ENCODE data around the gene IRAK2. TPM values are rescaled to one million over a fixed set of nuclear protein-coding genes. Genes with fewer than 3 reads are reported as not detected.
A peak's percentile ranks its signal among the peaks of the same experiment; 100 is the strongest.

IRAK2 gene
- total RNA-seq, 4 donors from 2014 or later: 3.6 to 13.6 (median 7.4) TPM

DNA sequence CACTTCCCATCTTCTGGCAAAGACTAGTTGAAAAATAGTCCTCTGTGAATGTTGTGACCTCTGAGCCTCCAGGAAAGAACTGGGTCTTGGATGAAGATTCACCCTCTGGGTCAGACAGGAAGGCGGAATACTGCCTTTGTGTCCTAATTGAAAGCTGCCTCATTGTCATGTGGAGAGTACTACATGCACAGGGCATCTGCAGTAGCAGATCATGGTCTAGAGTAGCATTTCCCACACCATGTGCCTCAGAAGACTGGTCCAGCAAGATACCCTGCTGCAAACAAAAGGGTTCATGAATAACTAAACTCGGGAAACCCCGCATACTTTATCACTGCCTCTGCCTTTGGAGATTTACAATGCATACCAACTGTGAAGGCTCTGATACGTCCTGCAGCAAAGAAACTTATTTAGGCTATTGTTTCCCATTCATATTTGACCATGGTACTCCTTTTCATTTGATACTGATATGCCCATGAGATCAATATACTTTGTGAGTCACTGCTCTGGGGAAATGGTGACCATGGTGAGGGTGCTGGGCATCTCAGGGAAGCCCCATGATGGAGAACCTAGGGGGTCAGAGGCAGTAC, 22.7 kb downstream of the IRAK2 start:
- WGBS: 78% methylated on average over 4 of the region's 4 CpGs
- DNase-seq (ENCODE audit: low spot score in 2 of 2): no peak
- Histone ChIP-seq H3K36me3 (no peaks in the 10 kb centered on the region), H3K27me3 (no peaks in the 10 kb centered on the region), H3K4me3 (no peak overlapping the region), H3K4me1 (peaks cover 65% of the 10 kb centered on the region), H3K27ac (no peak overlapping the region), H3K9me3 (no peaks in the 10 kb centered on the region)
- TF ChIP-seq POLR2A (IDR thresholded peaks at IDR 0.05): no peak
- TF ChIP-seq POLR2AphosphoS5 (IDR thresholded peaks at IDR 0.05): no peak
- TF ChIP-seq, protein P1, sequence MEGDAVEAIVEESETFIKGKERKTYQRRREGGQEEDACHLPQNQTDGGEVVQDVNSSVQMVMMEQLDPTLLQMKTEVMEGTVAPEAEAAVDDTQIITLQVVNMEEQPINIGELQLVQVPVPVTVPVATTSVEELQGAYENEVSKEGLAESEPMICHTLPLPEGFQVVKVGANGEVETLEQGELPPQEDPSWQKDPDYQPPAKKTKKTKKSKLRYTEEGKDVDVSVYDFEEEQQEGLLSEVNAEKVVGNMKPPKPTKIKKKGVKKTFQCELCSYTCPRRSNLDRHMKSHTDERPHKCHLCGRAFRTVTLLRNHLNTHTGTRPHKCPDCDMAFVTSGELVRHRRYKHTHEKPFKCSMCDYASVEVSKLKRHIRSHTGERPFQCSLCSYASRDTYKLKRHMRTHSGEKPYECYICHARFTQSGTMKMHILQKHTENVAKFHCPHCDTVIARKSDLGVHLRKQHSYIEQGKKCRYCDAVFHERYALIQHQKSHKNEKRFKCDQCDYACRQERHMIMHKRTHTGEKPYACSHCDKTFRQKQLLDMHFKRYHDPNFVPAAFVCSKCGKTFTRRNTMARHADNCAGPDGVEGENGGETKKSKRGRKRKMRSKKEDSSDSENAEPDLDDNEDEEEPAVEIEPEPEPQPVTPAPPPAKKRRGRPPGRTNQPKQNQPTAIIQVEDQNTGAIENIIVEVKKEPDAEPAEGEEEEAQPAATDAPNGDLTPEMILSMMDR (IDR thresholded peaks at IDR 0.05): no peak
- TF ChIP-seq EP300 (IDR thresholded peaks at IDR 0.05): no peak

DNA sequence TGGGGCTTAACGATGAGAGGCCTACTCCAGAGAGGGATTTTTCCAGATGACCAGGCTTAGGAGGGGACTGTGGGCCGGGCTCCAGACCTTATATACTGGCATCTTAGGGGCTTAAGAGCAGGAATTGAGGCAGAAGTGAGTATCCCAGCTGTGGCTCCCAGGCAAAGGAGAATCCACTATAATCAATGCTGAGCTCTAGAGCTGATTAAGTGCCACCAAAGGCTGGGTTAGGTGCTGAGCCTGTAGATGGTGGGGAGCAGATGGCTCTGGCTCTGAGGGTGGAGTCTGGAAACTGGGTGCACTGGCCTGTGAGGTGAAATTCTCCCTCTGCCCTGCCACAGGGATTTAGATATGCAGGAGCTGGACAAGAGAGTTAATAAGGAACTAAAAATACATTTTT, 23.2 kb downstream of the IRAK2 start:
- no peak for DNase-seq (ENCODE audit: low spot score in 2 of 2)
- Histone ChIP-seq H3K27me3 (no peaks in the 10 kb centered on the region), H3K4me1 (peaks cover 70% of the 10 kb centered on the region), H3K9me3 (no peaks in the 10 kb centered on the region), H3K4me3 (no peak overlapping the region), H3K36me3 (no peaks in the 10 kb centered on the region), H3K27ac (no peak overlapping the region)
- 83% methylated on average over 2 of the region's 2 CpGs for WGBS
- no peak for TF ChIP-seq POLR2A (IDR thresholded peaks at IDR 0.05)
- no peak for TF ChIP-seq EP300 (IDR thresholded peaks at IDR 0.05)
- TF ChIP-seq, protein P1 (IDR thresholded peaks at IDR 0.05): no peak
- no peak for TF ChIP-seq POLR2AphosphoS5 (IDR thresholded peaks at IDR 0.05)

DNA sequence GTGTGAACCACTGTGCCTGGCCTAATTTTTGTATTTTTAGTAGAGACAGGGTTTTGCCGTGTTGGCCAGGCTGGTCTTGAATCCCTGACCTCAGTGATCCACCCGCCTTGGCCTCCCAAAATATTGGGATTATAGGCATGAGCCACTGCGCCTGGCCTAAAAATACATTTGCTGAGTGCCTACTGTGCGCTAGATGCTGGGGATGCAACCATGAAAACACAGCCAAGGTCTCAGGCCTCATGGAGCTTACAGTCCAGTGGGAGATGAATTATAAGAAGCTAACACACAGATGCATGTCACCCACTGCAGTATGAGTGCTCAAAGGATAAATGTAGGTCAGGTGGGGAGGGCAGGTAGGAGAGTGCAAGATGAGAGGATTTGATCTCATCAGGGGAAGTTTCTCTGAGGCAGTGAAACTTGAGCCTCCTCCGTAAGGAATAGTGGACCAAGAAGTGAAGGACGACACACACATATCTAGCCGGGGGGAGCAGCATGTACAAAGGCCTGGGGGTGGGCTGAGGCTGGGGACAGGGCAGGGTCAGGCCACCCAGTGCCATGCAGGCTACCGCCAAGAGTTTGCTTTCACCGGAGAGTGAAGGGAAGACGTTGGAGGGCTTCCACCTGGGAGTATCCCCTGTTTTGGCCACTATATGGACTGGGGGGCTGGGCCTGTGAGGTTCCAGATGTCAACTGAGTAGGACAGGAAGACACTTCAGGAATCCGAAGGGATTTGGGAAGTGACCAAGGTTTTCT, 24.3 kb downstream of the IRAK2 start:
- H3K4me1 ChIP-seq: peaks cover 81% of the 10 kb centered on the region
- DNase-seq (ENCODE audit: low spot score in 2 of 2): no peak
- 58% methylated on average over 11 of the region's 11 CpGs for WGBS
- H3K27ac ChIP-seq: peak overlapping the region; percentile 76
- no peak for TF ChIP-seq POLR2AphosphoS5 (IDR thresholded peaks at IDR 0.05)
- TF ChIP-seq POLR2A (IDR thresholded peaks at IDR 0.05): no peak
- H3K27me3 ChIP-seq: no peaks in the 10 kb centered on the region
- H3K36me3 ChIP-seq: no peaks in the 10 kb centered on the region
- no peak overlapping the region for H3K4me3 ChIP-seq
- H3K9me3 ChIP-seq: no peaks in the 10 kb centered on the region

DNA sequence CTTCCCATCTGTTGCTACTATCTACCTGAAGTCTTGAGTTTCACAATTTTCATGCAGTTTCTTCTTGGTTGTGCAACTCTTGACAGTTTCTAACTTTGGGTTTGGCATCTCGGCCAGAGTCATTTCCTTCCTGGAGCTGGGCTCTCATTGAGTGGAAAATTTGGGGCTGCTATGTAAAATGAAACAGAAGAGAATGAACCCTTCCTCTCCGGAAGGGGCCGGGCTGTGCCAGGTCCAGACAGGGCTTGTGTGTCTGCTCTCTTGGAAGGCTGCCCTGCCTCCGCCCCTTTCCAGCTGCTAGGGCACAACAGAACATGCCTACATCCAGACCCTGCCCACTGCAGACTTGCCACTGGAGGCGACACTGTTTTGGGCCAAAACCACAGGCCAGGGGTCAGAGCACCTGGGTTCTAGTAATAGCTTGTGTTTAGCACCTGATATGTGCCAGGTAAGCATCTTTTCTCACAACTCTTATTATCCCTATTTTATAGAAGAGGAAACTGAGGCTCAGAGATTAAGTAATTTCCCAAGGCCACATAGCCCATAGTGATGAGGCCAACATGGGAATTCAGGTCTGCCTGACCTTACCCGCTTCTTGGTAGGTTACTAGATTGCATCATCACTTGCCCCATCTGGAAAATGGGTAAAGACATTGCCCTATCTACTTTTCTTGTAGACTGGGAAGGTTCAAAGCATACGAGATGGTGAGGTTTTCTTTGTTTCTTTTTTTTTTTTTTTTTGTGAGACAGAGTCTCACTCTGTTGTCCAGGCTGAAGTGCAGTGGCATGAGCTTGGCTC, 25.0 kb downstream of the IRAK2 start:
- H3K9me3 ChIP-seq: no peaks in the 10 kb centered on the region
- 23% methylated on average over 7 of the region's 7 CpGs for WGBS
- H3K4me1 ChIP-seq: peaks cover 88% of the 10 kb centered on the region
- TF ChIP-seq EP300 (IDR thresholded peaks at IDR 0.05): no peak
- peak in 1 of 3 donors; percentile 33 for TF ChIP-seq POLR2AphosphoS5 (IDR thresholded peaks at IDR 0.05)
- TF ChIP-seq, protein P1 (IDR thresholded peaks at IDR 0.05): peak in 1 of 2 donors; percentile 14
- DNase-seq (ENCODE audit: low spot score in 2 of 2): peak; percentile 93 to 96
- H3K36me3 ChIP-seq: no peaks in the 10 kb centered on the region
- H3K4me3 ChIP-seq: no peak overlapping the region
- no peaks in the 10 kb centered on the region for H3K27me3 ChIP-seq
- peak overlapping the region; percentile 76 for H3K27ac ChIP-seq

DNA sequence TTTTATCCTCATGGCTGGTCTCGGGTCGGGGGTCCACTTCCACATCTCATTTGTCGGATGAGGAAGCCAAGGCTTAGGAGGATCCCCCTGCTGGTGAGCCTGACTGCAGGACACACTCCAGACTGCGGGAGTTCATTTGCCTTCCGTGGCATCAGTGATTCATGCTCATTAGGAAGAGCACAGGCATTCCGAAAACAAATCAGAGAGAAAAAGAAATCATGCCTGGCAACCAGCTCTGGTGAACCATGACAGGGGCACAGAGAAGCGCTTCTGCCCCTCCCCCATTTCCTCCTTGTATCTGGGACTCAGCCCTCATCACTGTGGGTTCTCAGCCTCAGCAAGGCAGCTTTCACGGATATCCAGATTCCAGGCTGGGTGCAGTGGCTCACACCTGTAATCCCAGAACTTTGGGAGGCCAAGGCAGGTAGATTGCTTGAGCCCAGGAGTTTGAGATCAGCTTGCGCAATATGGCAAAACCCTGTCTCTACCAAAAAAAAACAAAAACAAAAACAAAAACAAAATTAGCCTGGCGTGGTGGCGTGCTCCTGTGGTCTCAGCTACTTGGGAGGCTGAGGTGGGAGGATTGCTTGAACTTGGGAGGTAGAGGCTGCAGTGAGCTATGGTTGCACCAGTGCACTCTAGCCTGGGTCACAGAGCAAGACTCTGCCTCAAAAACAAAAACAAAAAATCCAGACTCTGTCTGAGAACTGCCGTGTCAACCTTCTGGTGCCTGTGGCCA, 28.4 kb downstream of the IRAK2 start:
- no peak overlapping the region for H3K4me3 ChIP-seq
- no peaks in the 10 kb centered on the region for H3K27me3 ChIP-seq
- DNase-seq (ENCODE audit: low spot score in 2 of 2): no peak
- TF ChIP-seq EP300 (IDR thresholded peaks at IDR 0.05): no peak
- no peak for TF ChIP-seq POLR2A (IDR thresholded peaks at IDR 0.05)
- TF ChIP-seq, protein P1 (IDR thresholded peaks at IDR 0.05): peak; percentile 35 to 51
- no peaks in the 10 kb centered on the region for H3K9me3 ChIP-seq
- 61% methylated on average over 12 of the region's 12 CpGs for WGBS
- H3K36me3 ChIP-seq: no peaks in the 10 kb centered on the region
- H3K4me1 ChIP-seq: peaks cover 93% of the 10 kb centered on the region
- peak overlapping the region; percentile 90 for H3K27ac ChIP-seq

All from suprapubic skin (tissue), 4 donors.